Fibroblast of lung (primary cell): ENCODE measurements around the gene KLK15.

Experiments
- CTCF ChIP-seq, 2 donors: IDR thresholded peaks in 1 of 2; conservative IDR thresholded peaks in 1 of 2; 1 replicate in 1 of 2; 2 replicates in 1 of 2; pipeline ENCODE4 v1.5.1; 2011 to 2012; ENCODE audit warnings: low read length in 2 of 2, control low read depth in 1 of 2, inconsistent platforms in 1 of 2, low read depth in 1 of 2, mild to moderate bottlenecking in 1 of 2
- EZH2 ChIP-seq: IDR thresholded peaks from 2 replicates; pipeline ENCODE4 v1.5.1; 2012; ENCODE audit warnings: low read length, control low read depth, mild to moderate bottlenecking; ENCODE audit errors: missing control alignments

GRCh38 chr19:50835785-50836542 is 2.6 kb upstream of the KLK15 start:
- TF ChIP-seq EZH2 (no peak), CTCF (conservative IDR thresholded peaks at IDR 0.05 in 1 of 2, IDR thresholded peaks at IDR 0.05 in 1 of 2; ENCODE audit: low read depth in 1 of 2, low read length in 2 of 2) (no peak)
